Astrocyte of the hippocampus (primary cell): ENCODE measurements around the gene MERTK.
"Not testable (repeated sequence)": the region's sequence is repeated elsewhere in the genome, so short reads cannot be mapped to it uniquely, and the experiment has no call there.

Source experiments
- DNase-seq: peaks from one replicate; pipeline ENCODE4 v3.0.0; 2011; ENCODE audit warnings: low read depth, low spot score

Gene MERTK

DNA sequence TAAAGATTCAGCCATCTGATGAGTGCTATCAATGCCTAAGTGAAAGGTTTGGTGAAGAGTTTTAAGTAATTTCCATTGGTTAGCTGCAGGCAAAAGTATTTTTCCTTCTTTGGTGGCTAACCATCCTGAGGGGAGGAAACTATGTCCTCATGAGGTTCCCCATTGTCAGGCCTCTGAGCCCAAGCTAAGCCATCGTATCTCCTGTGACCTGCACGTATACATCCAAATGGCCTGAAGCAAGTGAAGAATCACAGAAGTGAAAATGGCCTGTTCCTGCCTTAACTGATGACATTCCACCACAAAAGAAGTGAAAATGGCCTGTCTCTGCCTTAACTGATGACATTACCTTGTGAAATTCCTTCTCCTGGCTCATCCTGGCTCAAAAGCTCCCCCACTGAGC lies 141.7 kb downstream of the MERTK start:
- DNase-seq: not testable (repeated sequence)

DNA sequence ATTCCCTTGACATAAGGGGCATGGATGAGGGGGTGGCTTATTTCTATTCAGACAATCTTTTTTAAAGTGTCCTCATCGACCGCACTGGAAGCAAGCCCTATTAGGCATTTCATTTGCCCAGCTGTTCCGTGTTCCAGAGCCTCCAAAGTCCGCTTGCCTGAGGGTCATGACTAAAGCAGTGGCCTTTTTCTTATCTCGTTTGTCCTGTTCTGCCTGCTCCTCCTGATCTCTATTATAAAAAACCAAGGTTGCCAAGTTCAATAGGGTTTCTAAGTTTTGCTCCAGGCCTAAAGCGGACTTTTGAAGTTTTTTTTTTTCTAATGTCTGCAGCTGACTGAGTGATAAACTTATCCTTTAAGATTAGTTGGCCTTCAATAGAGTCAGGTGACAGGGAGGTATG lies 143.1 kb downstream of the MERTK start:
- not testable (repeated sequence) for DNase-seq

GRCh38 chr2:112045446-112046014 lies 147.1 kb downstream of the MERTK start:
- no peak for DNase-seq

GRCh38 chr2:112046231-112046630 lies 147.8 kb downstream of the MERTK start:
- no peak for DNase-seq

DNA sequence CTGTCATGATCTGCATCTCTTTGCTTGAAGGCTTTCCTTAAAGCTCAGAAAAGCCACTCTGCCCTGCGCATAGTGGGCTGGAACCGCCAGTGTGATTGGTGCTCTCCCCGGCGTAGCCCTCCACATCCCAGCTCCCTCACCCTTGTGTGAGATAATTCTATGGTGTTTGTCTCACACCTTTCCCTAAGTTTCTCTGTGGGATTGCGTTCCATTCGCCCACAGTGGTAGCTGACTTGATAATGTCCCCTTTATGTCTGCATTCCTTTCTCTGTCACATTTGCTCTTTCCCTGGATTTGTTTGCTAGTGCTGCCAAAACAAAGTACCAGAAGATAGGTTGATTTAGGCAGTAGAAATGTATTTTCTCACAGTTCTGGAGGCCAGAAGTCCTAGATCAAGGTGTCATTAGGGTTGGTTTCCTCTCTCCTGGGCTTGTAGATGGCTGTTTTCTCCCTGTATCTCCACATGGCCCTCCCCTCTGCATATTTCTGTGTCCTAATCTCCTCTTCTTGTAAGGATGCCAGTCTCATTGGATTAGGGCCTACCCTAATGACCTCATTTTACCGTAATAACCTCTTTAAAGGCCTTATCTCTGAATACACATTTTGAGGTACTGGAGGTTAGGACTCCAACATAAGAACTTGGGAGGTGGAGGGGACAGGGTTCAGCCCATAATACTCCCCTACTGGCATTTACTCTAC lies 149.3 kb downstream of the MERTK start:
- DNase-seq: no peak

DNA sequence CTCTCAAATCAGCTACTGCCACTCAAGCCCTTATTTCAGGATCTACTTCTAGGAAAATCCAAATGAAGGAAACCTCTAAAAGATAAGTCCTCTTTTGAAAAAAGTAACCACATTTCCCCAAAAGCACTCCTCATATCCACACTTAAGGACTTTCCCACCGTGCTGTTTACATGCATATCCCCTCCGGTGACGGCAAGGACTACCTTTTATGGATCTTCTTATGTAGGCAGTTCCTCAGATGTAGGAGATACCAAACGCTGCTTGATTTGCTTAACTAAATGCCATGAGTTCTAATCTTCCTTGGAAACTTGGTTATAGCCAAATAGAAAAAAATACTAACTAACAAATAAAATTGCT lies 149.8 kb downstream of the MERTK start:
- DNase-seq: no peak

- DNase-seq: peak; percentile 74
Measured at GRCh38 chr2:112048887-112049286, 150.5 kb downstream of the MERTK start.

DNA sequence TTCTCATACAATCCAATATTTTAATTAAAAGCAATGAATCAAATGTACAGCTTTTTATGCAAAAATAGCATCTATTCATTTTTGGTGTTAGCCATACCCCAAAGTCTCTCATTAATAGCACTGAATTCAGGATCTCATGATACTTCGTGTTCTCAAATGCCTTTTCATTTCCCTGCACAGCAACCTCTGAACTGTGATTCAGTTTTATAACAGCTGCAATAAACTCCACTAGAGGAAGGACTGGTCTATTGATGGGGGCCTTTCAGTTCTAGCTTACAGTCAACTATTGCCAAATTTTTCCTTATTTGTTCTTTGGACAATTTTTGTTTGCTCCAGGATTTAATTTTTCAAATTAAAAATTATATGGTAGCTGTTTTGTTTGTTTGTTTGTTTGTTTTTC lies 151.9 kb downstream of the MERTK start:
- no peak for DNase-seq

DNA sequence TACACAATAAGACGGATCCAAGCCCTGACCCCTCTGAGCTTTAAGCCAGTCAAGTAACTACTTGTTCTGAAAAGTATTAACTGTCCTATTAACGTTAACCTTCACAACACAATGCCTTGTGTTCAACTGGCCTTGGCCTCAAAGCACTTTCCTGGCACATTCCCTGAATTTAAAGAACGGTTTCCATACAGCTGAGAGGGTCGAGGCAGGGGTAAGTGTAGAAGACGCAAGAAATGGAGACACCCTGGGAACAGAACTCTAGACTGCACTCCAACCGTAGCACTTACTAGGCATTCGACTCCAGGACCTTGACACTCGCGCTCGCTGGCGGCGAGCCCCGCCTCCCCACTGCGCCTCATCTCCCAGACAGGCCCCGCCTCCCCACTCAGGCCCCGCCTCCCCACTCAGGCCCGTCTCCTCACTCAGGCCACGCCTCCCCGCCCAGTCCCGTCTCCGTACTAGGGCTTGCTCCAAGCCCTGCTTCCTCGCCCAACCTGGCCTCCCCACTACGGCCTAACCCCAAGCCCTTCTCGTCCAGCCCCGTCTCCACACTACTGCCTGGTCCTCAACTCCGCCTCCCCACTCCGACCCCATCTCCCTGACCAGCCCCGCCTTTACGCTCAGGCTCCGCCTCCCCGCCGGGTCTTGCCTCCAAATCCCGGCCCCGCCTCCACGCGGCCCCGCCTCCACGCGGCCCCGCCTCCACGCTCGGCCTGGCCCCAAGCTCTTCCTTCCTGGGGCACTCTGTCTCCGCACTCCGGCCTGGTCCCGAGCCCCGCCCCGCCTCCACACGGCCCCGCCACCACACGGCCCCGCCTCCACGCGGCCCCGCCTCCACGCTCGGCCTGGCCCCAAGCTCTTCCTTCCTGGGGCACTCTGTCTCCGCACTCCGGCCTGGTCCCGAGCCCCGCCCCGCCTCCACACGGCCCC lies 155.8 kb downstream of the MERTK start:
- peak; percentile 99 for DNase-seq

GRCh38 chr2:112054847-112055729 lies 156.7 kb downstream of the MERTK start, which contains the start of gene TMEM87B:
Gene TMEM87B, plus strand, starts transcription at chr2:112055269. Its CDS starts 323 bp downstream, at chr2:112055592.
- peak; percentile 99 for DNase-seq

GRCh38 chr2:112055730-112056625 lies 157.6 kb downstream of the MERTK start:
- DNase-seq: peak; percentile 76

- no peak for DNase-seq
Measured at GRCh38 chr2:112056626-112056987, 158.2 kb downstream of the MERTK start.

DNA sequence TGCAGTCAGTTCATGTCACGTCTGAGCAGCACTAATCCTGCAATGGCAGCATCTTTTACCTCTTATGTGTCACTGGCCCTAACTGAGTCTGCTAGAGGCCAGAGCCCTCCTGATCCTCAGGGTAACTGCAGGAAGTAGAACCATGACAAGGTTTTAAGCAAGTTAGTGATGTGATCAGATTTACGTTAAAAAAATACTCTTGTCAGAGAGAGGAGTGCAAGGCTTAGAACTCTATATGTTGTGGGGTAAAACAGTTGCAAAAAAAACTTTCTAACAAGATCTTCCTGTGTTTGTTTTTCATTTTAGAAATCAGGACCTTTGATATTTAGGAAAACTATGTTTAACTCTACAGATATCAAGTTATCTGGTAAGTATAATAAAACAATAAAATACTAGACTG lies 161.3 kb downstream of the MERTK start:
- no peak for DNase-seq

- DNase-seq: no peak
Measured at GRCh38 chr2:112061299-112061698, 162.9 kb downstream of the MERTK start.

DNA sequence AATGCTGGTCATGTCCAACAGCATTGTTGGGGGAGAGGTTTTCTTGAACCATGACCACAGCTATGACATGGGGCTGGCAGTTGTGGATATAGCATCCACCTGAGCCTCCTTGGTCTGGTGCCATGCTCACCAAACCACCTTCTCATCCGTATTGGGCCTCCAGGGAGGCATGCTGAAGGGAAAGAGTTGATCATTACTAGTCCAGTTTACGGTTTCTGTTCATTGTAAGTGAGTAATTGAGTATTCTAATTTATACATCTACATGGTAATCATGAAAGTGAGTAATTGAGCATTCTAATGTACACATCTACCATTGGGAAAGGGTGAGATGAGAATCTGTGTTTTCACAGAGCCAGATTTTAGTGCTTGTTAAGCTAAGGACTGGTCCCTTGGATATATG lies 163.4 kb downstream of the MERTK start:
- DNase-seq: no peak

DNA sequence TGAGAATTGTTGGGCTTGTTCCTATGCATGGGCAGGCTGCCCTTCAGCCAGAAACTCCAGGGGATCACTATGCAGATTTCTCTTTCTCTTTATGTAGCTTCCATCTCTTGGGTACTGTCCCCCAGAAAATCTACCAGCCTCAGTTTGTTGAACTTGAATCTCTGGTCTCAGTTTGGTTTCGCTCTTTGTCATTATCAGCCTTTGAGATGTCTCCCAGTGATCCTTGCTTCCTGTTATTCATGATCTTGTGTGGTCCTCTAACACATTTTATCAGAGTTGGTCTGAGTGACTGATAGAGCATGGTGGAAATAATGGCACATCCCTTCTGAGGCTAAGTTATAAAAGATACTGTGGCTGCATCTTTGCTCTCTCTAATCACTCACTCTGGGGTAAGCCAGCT lies 164.5 kb downstream of the MERTK start:
- no peak for DNase-seq

- DNase-seq: no peak
Measured at GRCh38 chr2:112065486-112065885, 167.1 kb downstream of the MERTK start.

DNA sequence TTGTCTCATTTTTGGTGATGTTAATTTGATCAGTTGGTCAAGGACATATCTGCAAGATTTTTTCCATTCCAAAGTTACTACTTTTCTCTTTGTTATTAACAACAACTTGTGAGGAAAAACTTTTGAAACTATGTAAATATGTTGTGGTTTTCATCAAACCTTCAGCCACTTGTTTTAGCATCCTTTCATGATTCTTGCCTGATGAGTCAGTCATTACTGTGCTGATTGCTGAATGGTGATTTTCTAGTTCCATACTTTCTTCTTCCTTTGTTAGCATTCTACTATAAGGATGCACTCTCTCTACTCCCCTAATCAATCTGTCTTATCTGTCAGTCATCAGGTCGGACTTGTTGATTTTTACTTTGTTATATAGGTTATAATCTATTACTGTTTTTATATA lies 167.6 kb downstream of the MERTK start:
- peak; percentile 76 for DNase-seq

DNA sequence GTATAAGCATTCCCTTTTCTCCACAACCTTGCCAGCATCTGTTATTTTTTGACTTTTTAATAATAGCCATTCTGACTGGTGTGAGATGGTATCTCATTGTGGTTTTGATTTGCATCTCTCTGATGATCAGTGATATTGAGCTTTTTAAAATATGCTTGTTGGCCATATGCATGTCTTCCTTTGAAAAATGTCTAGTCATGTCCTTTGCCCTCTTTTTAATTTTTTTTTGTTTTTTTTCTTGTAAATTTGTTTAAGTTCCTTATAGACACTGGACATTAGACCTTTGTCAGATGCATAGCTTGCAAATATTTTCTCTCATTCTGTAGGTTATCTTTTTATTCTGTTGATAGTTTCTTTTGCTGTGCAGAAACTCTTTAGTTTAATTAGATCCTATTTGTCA lies 171.4 kb downstream of the MERTK start:
- not testable (repeated sequence) for DNase-seq

GRCh38 chr2:112073875-112074274 lies 175.5 kb downstream of the MERTK start:
- no peak for DNase-seq

GRCh38 chr2:112074506-112074905 lies 176.1 kb downstream of the MERTK start:
- DNase-seq: no peak
